MCF 10A (cell line): Measurements from ENCODE around the gene PPP1R36. TPM values are rescaled to one million over a fixed set of nuclear protein-coding genes. Genes with fewer than 3 reads are reported as not detected.

ENCODE experiments used
- BruUV-seq: library from RNA; stranded (reverse); fragments of 400-500 nt; replicated peaks from 2 replicates; lab custom pipeline; 2021; lab: Mats Ljungman, UMichigan
- CTCF ChIA-PET: fragments of 300-600 bp; sonication (Branson Sonifier 250); formaldehyde crosslinking; extraction: SDS; loops from one replicate; lab custom pipeline; 2021; ENCODE audit warnings: antibody characterized with exemption, inconsistent platforms; lab: Yijun Ruan, JAX
- POLR2A ChIA-PET: fragments of 300-600, 350-650 bp; sonication (Branson Sonifier 250); formaldehyde crosslinking; extraction: SDS; loops from one replicate; lab custom pipeline; 2020; ENCODE audit warnings: antibody characterized with exemption, inconsistent platforms; lab: Yijun Ruan, JAX
- DNase-seq: peaks from one replicate; pipeline ENCODE4 v3.0.0-alpha.2; 2018; ENCODE audit not compliant: unreplicated experiment
- H3K27ac Mint-ChIP-seq: one replicate; pipeline ENCODE4 v1.8.0; 2022; ENCODE audit warnings: mild to moderate bottlenecking, low read depth, mixed read lengths; ENCODE audit not compliant: unreplicated experiment
- H3K27me3 Mint-ChIP-seq: one replicate; pipeline ENCODE4 v1.8.0; 2022; ENCODE audit warnings: mixed read lengths; ENCODE audit not compliant: insufficient read depth, unreplicated experiment
- H3K36me3 Mint-ChIP-seq: one replicate; pipeline ENCODE4 v1.8.0; 2022; ENCODE audit warnings: mild to moderate bottlenecking, moderate library complexity, mixed read lengths; ENCODE audit not compliant: insufficient read depth, unreplicated experiment
- H3K4me1 Mint-ChIP-seq: one replicate; pipeline ENCODE4 v1.8.0; 2022; ENCODE audit warnings: mixed read lengths; ENCODE audit not compliant: insufficient read depth, unreplicated experiment
- H3K4me3 Mint-ChIP-seq: one replicate; pipeline ENCODE4 v1.8.0; 2022; ENCODE audit warnings: mild to moderate bottlenecking, moderate library complexity, mixed read lengths; ENCODE audit not compliant: unreplicated experiment
- H3K9me3 Mint-ChIP-seq: one replicate; pipeline ENCODE4 v1.8.0; 2022; ENCODE audit warnings: mixed read lengths; ENCODE audit not compliant: unreplicated experiment
- CTCF ChIP-seq: fragments of 200-600 bp; IDR thresholded peaks from one replicate; pipeline ENCODE4 v1.8.0; 2022; ENCODE audit warnings: antibody characterized with exemption, mild to moderate bottlenecking; ENCODE audit not compliant: unreplicated experiment
- intact Hi-C: fragments of 100-400 bp; cut with micrococcal nuclease; formaldehyde crosslinking; loops from 2 replicates; pipeline ENCODE4 v1.14.1; 2022
- total RNA-seq: library from RNA; stranded (reverse); gene quantifications from 2 replicates; pipeline ENCODE4 v1.2.3, GENCODE V29; 2022

Gene PPP1R36
- total RNA-seq, 1 experiment from 2014 or later: 0.47 TPM

- Mint-ChIP-seq H3K27me3 (peaks cover 11% of the 10 kb centered on the region), H3K4me3 (no peak overlapping the region), H3K36me3 (no peaks in the 10 kb centered on the region), H3K4me1 (peaks cover 16% of the 10 kb centered on the region), H3K27ac (no peak overlapping the region), H3K9me3 (no peaks in the 10 kb centered on the region)
- POLR2A ChIA-PET: no interaction called here
- CTCF ChIA-PET: interaction anchor here (0.6 kb wide), 1 partner anchor 220 kb away, joined by 3 read pairs; no protein-coding TSS in a partner anchor
- no TSS peak for BruUV-seq
- no peak for TF ChIP-seq CTCF
- intact Hi-C loops: no loop called here
- no peak for DNase-seq
These were observed 53.1 kb downstream of the PPP1R36 start for GRCh38 chr14:64602826-64603225.

- Mint-ChIP-seq H3K4me1 (peaks cover 16% of the 10 kb centered on the region), H3K27me3 (peaks cover 11% of the 10 kb centered on the region), H3K27ac (no peak overlapping the region), H3K36me3 (no peaks in the 10 kb centered on the region), H3K9me3 (no peaks in the 10 kb centered on the region), H3K4me3 (no peak overlapping the region)
- no peak for TF ChIP-seq CTCF
- intact Hi-C loops: no loop called here
- BruUV-seq: no TSS peak
- POLR2A ChIA-PET: interaction anchor here (0.7 to 2.1 kb wide), 2 partner anchors 15 to 53 kb away, joined by 3 to 11 read pairs; no protein-coding TSS in a partner anchor
- CTCF ChIA-PET: interaction anchor here (0.6 to 1.2 kb wide), 4 partner anchors 77 to 190 kb away, joined by 3 to 4 read pairs (median 4); no protein-coding TSS in a partner anchor
- no peak for DNase-seq
These were observed 54.2 kb downstream of the PPP1R36 start for GRCh38 chr14:64604001-64604400.

GRCh38 chr14:64604881-64605280, 55.1 kb downstream of the PPP1R36 start:
- intact Hi-C loops: no loop called here
- no peak for TF ChIP-seq CTCF
- no TSS peak for BruUV-seq
- ChIA-PET POLR2A (interaction anchor here (0.6 to 2.1 kb wide), 2 partner anchors 14 to 26 kb away, joined by 3 to 11 read pairs; no protein-coding TSS in a partner anchor), CTCF (interaction anchor here (0.6 to 0.7 kb wide), 2 partner anchors 25 to 189 kb away, joined by 3 read pairs; no protein-coding TSS in a partner anchor)
- Mint-ChIP-seq H3K27me3 (peaks cover 11% of the 10 kb centered on the region), H3K27ac (no peak overlapping the region), H3K36me3 (no peaks in the 10 kb centered on the region), H3K4me1 (peaks cover 16% of the 10 kb centered on the region), H3K4me3 (no peak overlapping the region), H3K9me3 (no peaks in the 10 kb centered on the region)
- no peak for DNase-seq

- no TSS peak for BruUV-seq
- TF ChIP-seq CTCF: no peak
- DNase-seq: peak; percentile 43
- intact Hi-C loops: no loop called here
- POLR2A ChIA-PET: interaction anchor here (0.7 to 1.4 kb wide), 7 partner anchors 9 to 218 kb away, joined by 3 to 4 read pairs (median 3); partner anchors contain the start of genes PLEKHG3 and ZBTB1
- CTCF ChIA-PET: interaction anchor here (0.7 to 1.3 kb wide), 5 partner anchors 30 to 1223 kb away, joined by 3 to 6 read pairs (median 4); no protein-coding TSS in a partner anchor
- Mint-ChIP-seq H3K27ac (peak overlapping the region; percentile 10), H3K4me3 (no peak overlapping the region), H3K4me1 (peaks cover 16% of the 10 kb centered on the region), H3K36me3 (no peaks in the 10 kb centered on the region), H3K27me3 (peaks cover 1% of the 10 kb centered on the region), H3K9me3 (no peaks in the 10 kb centered on the region)
These were observed 56.3 kb downstream of the PPP1R36 start for GRCh38 chr14:64605926-64606685.
